Ovary (tissue), 9 donors: ENCODE results near the gene WDR37. TPM values are rescaled to one million over a fixed set of nuclear protein-coding genes. Genes with fewer than 3 reads are reported as not detected.

Source experiments
- DNase-seq, 5 donors: peaks; one replicate each; pipeline ENCODE4 v3.0.0-alpha.2; 2019 to 2020
- H3K27ac ChIP-seq, 2 donors: fragments of 200-600 bp; one replicate each; pipeline versions ENCODE4 v1.5.1 to v1.8.0; 2019 to 2022
- H3K27me3 ChIP-seq: fragments of 200-600 bp; one replicate; pipeline ENCODE4 v1.8.0; 2022
- H3K36me3 ChIP-seq: fragments of 200-600 bp; sonication (generic); one replicate; pipeline ENCODE4 v1.5.1; 2019
- H3K4me1 ChIP-seq: one replicate; pipeline ENCODE4 v1.8.1; 2013; ENCODE audit warnings: mild to moderate bottlenecking, moderate library complexity; ENCODE audit not compliant: insufficient read depth
- H3K4me3 ChIP-seq: fragments of 200-600 bp; sonication (generic); one replicate; pipeline ENCODE4 v1.5.1; 2017
- H3K9me3 ChIP-seq, 2 donors: fragments of 200-600 bp in 1 of 2; sonication (generic) in 1 of 2; one replicate each; pipeline versions ENCODE4 v1.5.1 to v1.8.1; 2013 to 2019; ENCODE audit warnings: mild to moderate bottlenecking in 1 of 2, moderate library complexity in 1 of 2
- CTCF ChIP-seq, 3 donors: fragments of 450-650 bp in 2 of 3; fragments of 200-600 bp in 1 of 3; IDR thresholded peaks; one replicate each; pipeline versions ENCODE4 v1.5.1 to v1.8.0; 2016 to 2022; ENCODE audit warnings: antibody characterized with exemption in 3 of 3, mild to moderate bottlenecking in 1 of 3
- EP300 ChIP-seq: sonication (generic); formaldehyde crosslinking; IDR thresholded peaks from one replicate; pipeline ENCODE4 v1.6.1; 2017; ENCODE audit warnings: antibody characterized with exemption
- POLR2A ChIP-seq: fragments of 450-650 bp; IDR thresholded peaks from one replicate; pipeline ENCODE4 v1.6.1; 2017; ENCODE audit warnings: antibody characterized with exemption, mild to moderate bottlenecking, moderate library complexity
- WGBS, 3 donors: extraction: QIAGEN DNeasy Blood & Tissue Kit in 1 of 3; methylation state at CpG; one replicate each; pipeline versions ENCODE4 v1.1.5 to v1.1.7; 2013 to 2017; 5-methylcytosine and 5-hydroxymethylcytosine counted together
- intact Hi-C, 4 donors: fragments of 100-400 bp; cut with DNase I; formaldehyde crosslinking; loops; one replicate each; pipeline versions ENCODE4 v1.11.0 to v1.15.1; 2022 to 2023
- polyA plus RNA-seq, 2 donors: library from polyadenylated mRNA; stranded (reverse); fragments of 200-250 nt in 1 of 2; fragments of 350-450 nt in 1 of 2; fragmentation: Illumina TruSeq in 1 of 2; extraction: RNeasy Lipid Tissue Mini Kit (QIAGEN cat#74804) in 1 of 2; gene quantifications; one replicate each; pipeline ENCODE4 v1.2.3, GENCODE V29; 2013 to 2014
- total RNA-seq, 7 donors: library from RNA; depleted of rRNA in 2 of 7; stranded (reverse); fragments of >200 nt in 2 of 7; fragmentation: NEBNext Ultra II Directional in 3 of 7; extraction: Animal tissue kit (Norgen Biotek cat#: 25700) in 3 of 7; gene quantifications; one replicate each; pipeline versions ENCODE4 v1.1.0 to v1.2.4, GENCODE V29; 2016 to 2023
- donor health status: DM: no; HTN: no; CAD: no; lungs with moderate emphysema.
- donor health status: DM: no; HTN: no; CAD: no.
- donor health status: Bipolar disorder and iron deficiency.
- donor health status: DM: yes; HTN: yes; CAD: no.
- donor health status: DM: no; HTN: no; CAD: no.
- donor health status: DM: yes; HTN: yes; CAD: no.

Gene WDR37
- total and polyA plus RNA-seq, 9 donors, result 6.6 to 20.0 (median 14.8) TPM

GRCh38 chr10:1010703-1011102 is 45.5 kb upstream of the WDR37 start:
- intact Hi-C loops, result no loop called here
- WGBS, 3 donors, result 91 to 96% (median 93%) methylated on average over 7 of the region's 7 CpGs
- H3K36me3 ChIP-seq, result no peaks in the 10 kb centered on the region
- H3K9me3 ChIP-seq, result no peaks in the 10 kb centered on the region
- no peaks in the 10 kb centered on the region for H3K4me1 ChIP-seq
- no peak for DNase-seq
- TF ChIP-seq CTCF (IDR thresholded peaks at IDR 0.05) (no peak), POLR2A (no peak), EP300 (no peak)
- no peak overlapping the region for H3K4me3 ChIP-seq
- no peaks in the 10 kb centered on the region for H3K27me3 ChIP-seq
- no peak overlapping the region for H3K27ac ChIP-seq

GRCh38 chr10:1011696-1012095 is 44.5 kb upstream of the WDR37 start:
- TF ChIP-seq EP300 (no peak), CTCF (IDR thresholded peaks at IDR 0.05) (no peak), POLR2A (no peak)
- no peak overlapping the region for H3K4me3 ChIP-seq
- DNase-seq, result no peak
- H3K27ac ChIP-seq, result no peak overlapping the region
- WGBS, 3 donors, result 89 to 92% (median 92%) methylated on average over 16 of the region's 16 CpGs
- intact Hi-C loops, result no loop called here
- H3K9me3 ChIP-seq, result no peaks in the 10 kb centered on the region
- no peaks in the 10 kb centered on the region for H3K27me3 ChIP-seq
- no peaks in the 10 kb centered on the region for H3K36me3 ChIP-seq
- no peaks in the 10 kb centered on the region for H3K4me1 ChIP-seq

- Histone ChIP-seq H3K4me3 (no peak overlapping the region), H3K27ac (no peak overlapping the region), H3K27me3 (no peaks in the 10 kb centered on the region), H3K4me1 (no peaks in the 10 kb centered on the region), H3K36me3 (no peaks in the 10 kb centered on the region), H3K9me3 (no peaks in the 10 kb centered on the region)
- 57 to 85% (median 64%) methylated on average over 11 of the region's 11 CpGs for WGBS, 3 donors
- no peak for TF ChIP-seq EP300
- no peak for TF ChIP-seq CTCF (IDR thresholded peaks at IDR 0.05)
- no peak for TF ChIP-seq POLR2A
- DNase-seq, result no peak
- intact Hi-C loops, result no loop called here
Measured at GRCh38 chr10:1015688-1016087, 40.5 kb upstream of the WDR37 start.

GRCh38 chr10:1019362-1019761 is 36.8 kb upstream of the WDR37 start:
- Histone ChIP-seq H3K9me3 (no peaks in the 10 kb centered on the region), H3K27me3 (no peaks in the 10 kb centered on the region), H3K36me3 (no peaks in the 10 kb centered on the region), H3K4me3 (no peak overlapping the region), H3K27ac (no peak overlapping the region), H3K4me1 (no peaks in the 10 kb centered on the region)
- intact Hi-C loops, result no loop called here
- TF ChIP-seq EP300 (no peak), CTCF (IDR thresholded peaks at IDR 0.05) (no peak), POLR2A (no peak)
- 89 to 92% (median 91%) methylated on average over 10 of the region's 10 CpGs for WGBS, 3 donors
- no peak for DNase-seq

GRCh38 chr10:1020460-1020859 is 35.7 kb upstream of the WDR37 start:
- intact Hi-C loops, result no loop called here
- no peak overlapping the region for H3K27ac ChIP-seq

More at GRCh38 chr10:1020460-1020859, 35.7 kb upstream of the WDR37 start:
- no peak for TF ChIP-seq POLR2A
- TF ChIP-seq EP300, result no peak
- no peak for TF ChIP-seq CTCF (IDR thresholded peaks at IDR 0.05)
- 89 to 96% (median 91%) methylated on average over 10 of the region's 10 CpGs for WGBS, 3 donors
- Histone ChIP-seq H3K36me3 (no peaks in the 10 kb centered on the region), H3K4me3 (no peak overlapping the region), H3K9me3 (no peaks in the 10 kb centered on the region), H3K27me3 (no peaks in the 10 kb centered on the region), H3K4me1 (no peaks in the 10 kb centered on the region)
- no peak for DNase-seq
